Glomerular endothelial cell (primary cell): Measurements from ENCODE around the gene ZIC5. TPM values are rescaled to one million over a fixed set of nuclear protein-coding genes. Genes with fewer than 3 reads are reported as not detected.
"Not testable (repeated sequence)": the region's sequence is repeated elsewhere in the genome, so short reads cannot be mapped to it uniquely, and the experiment has no call there.

Source experiments
- DNase-seq: peaks from one replicate; pipeline ENCODE4 v3.0.0-alpha.2; 2011; ENCODE audit warnings: low read depth, low spot score; ENCODE audit errors: extremely low read depth
- total RNA-seq: library from RNA; depleted of rRNA; stranded (reverse); fragments of >200 nt; gene quantifications from 2 replicates; pipeline ENCODE4 v1.2.3, GENCODE V29; 2015

The ZIC5 gene
- total RNA-seq, 1 donor from 2014 or later: not detected

DNA sequence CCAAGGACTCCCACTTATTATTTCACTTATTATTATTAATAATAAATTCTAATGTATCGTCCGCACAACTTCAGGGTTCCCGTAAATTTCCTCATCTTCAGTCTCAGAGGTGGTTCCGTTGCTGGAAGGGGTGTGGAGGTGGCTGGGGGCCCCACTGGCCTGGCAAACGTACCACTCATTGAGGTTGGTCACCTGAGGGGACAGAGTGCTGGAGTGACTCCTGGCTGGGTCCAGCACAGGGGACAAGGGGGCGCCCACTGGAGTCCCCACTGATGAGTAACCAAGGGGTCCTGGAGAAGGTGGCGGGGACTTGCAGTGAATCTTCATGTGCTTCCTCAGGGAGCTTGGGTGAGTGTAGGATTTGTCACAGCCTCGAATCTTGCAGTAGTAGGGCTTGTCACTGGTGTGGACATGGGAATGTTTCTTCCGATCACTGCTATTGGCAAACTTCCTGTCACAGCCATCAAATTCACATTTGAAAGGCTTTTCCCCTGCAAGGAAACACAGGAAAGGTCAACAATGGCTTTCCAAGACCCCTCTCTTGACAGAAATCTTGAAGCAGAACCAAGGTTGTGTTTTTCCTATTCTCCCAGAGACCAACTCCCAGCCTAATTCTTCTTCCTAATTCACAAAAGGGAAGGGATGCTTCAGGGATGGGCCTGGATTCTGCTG lies 6.1 kb downstream of the ZIC5 start:
- no peak for DNase-seq

DNA sequence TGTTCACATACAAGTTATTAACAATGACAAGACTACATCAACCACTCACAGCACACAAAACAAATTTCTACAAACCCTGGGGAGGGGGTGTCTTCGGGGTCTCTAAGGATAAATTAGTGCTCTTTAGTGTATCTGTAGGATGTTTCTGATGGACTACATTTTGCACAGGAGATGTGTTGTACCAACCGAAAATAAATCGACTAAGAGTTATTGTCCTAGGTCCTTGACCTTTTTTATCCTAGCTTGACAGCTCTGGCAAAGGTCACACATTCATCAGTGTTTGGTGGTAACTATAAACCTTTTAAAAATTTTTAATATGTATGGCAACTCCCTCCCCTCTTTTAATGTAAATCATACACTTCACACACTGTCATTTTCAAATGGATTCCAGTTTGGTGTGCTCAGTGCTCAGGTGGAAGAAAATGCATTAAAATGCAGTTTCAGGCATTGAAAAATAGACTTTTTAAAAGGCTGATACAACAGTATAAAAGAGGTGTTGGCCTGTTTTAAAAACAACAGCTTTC lies 7.7 kb downstream of the ZIC5 start:
- no peak for DNase-seq

DNA sequence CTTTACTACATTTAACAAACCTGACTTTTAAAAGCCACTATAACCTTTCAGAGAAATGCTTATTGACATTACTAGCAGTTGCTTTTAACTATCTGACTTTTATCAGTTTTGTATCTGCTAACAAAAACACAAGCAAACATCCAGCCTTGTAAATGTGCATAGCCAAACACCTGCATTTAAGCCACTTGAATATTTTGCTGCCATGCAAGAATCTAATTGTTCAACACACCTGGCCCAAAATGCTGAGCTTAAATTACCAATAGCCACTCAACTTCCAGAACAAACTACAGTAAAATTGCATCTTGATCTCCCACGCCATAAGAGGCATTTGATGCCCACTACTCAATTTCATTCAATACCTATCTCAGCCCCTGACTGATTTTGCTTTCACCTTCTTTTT lies 9.3 kb downstream of the ZIC5 start:
- DNase-seq: no peak

DNA sequence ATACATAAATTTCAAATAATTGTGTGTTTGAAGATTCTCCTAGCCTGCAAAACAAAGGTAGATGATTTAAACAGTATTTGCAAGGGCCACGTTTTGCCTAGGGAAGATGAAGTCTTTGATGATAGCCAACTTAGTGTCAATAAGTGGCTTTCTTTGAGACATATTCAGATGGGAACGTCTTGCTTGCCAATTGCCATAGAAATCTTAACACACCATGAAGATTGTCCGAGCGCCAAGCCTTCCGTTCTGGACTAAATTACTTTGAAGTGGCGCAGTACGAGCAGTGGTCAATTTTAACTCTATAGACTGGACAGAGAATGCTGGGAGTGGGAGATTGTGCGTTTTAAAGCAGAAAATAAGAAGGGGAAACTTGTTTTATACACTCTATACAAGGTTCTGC lies 9.9 kb downstream of the ZIC5 start:
- DNase-seq: no peak

DNA sequence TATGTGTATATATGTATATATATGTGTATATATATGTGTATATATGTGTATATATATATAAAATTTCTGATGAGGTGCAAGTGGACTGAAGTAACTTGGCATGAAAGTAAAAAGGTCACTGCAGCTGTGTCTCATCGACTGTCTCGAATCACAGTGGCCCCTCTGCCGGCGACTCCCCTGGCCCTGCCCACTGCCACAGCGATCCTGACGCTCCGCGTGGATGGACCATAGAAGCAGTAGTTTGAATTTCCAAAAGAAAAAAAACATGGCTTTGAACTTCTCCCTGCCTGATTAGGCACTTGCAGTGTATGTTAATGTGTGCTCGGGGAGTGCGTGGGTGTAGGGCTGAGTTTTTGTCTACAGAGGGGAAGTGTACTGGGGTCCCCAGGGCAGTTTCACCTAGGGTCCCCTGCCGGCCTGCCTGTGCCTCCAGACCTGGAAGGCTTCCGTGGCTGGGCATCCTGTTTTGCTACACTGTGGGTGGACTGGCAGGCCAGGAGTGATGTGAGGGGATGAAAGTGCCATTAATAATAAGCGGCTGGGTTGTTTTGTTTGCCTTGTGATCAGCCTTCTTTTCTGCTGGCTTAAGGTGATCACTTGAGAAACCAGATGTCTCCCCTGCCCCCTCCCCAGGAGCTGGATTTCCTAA lies 10.8 kb downstream of the ZIC5 start:
- no peak for DNase-seq

DNA sequence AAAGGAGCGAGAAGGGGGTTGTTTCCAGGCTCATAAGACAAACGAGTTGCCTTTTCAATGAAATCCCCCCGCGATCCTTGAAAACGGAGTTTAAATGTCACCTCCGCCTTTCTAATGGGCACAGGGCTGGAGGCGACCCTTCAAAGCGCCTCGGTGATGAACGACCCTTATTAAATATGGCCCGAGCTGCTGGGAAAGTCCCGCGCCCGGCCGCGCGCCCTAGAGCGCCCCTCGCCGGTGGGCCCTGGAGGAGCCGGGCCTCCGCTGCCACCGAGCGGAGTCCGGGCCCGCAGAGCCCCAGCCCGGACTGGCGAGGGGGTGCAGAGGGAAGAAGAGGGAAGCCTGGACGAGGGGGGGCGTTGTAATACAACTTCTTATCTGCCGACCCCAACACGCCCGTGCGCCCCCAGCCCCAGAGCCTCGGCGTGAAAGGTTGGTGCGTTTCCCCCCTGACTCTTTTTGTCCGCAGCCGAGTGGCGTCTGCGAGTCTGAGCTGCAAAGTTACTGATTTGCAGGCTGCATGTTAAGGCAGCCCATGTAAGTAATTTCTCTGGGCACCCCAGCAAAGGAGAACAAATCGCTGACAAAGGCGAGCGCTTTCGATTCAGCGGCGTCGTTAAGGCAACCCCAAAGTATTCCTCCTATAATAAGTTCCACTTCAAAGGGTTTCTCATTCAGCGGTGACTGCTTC lies 11.9 kb downstream of the ZIC5 start:
- DNase-seq: no peak

DNA sequence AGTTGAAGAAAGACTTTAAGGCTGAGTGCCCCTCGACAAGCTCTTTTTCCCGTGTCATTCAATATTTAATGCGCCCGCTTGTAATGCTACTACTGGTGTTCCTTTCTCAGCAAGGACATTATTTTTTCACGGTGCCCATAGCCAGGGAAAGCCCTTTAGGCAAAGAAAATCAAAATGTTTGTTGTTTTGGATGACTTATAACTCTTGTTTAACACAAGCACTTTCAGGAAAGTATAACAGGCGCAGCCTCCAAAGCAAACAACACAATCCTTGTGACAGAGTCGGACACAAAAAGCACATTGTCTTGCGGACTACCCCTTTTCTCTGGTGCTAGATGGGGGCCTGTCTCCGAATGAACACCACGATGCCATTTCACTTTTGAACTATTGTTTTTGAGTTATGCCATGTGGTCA lies 12.4 kb downstream of the ZIC5 start:
- DNase-seq: no peak

DNA sequence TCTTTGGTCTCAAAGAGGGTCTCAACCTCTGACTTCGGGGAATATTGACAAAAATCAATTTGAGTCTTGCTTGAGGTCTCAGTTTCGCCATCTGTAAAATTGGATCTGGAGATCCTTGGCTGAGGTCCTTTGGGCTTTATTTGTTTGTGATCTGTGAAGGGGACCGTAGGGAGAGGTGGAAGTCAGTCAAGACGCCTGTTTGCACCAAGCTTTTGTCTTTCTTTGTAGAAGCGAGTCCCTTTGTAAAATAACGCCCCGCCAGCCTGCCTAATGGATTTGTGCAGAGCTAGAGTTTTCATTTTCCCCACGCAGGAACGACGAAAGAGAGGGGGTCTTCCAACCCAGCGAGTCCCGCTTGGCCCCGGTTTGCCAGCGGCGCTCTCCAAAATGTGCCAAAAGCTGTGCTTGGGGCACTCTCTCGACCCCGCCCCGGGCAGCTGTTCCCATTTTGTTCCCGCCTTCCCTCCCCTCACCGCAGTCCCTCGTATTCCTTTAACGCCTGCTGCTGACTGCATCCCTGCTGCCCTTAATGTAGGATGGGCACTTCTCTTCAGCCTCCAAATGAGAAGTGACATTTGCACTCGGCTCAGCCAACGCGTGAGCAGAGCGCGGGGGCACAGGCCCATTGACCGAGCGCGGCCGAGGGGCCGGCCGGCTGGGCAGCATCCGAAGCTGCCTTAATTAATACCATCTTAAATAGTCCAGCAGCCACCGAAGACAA lies 13.0 kb downstream of the ZIC5 start:
- no peak for DNase-seq

DNA sequence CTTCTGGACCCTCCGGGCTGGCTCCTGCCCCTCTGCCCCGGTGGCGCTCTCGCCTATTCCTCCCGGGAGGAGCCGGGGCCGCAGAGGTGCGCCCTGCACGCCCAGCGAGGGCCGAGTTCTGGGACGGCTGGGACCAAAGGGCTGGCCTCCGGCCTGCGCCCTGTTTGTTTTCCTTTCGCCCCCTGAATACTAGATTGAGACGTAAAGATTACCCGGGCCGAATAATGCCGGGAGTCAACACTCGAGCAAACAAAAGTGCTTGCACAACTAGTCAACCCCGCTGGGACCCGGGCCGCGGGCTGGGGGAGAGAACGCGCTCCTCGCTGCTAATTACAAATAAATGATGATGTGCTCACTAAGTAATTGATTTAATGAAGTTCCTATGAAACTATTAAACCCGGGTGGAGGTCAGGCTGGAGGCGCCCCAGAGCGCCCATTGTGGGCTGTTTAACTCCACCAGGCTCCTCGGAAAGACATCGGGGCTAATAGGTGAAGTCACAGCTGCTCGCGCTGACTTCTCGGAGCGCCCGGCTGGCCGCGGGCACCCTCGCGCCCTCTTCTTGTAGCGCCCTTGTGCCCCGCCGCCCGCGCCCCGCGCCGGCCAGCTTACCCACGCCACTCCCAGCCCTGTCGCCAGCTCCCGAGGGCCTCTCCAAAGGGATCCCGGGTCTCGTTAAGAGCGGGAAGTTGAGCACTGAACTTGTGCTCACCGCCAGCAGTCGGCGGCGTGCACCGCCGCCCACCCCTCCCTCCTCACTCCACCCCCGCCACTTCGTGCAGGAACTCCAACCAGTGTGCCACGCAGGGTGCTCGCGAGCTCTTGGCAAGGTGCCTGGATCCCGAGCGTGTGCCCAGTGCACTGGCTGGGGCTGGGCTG lies 14.9 kb downstream of the ZIC5 start:
- DNase-seq: no peak

DNA sequence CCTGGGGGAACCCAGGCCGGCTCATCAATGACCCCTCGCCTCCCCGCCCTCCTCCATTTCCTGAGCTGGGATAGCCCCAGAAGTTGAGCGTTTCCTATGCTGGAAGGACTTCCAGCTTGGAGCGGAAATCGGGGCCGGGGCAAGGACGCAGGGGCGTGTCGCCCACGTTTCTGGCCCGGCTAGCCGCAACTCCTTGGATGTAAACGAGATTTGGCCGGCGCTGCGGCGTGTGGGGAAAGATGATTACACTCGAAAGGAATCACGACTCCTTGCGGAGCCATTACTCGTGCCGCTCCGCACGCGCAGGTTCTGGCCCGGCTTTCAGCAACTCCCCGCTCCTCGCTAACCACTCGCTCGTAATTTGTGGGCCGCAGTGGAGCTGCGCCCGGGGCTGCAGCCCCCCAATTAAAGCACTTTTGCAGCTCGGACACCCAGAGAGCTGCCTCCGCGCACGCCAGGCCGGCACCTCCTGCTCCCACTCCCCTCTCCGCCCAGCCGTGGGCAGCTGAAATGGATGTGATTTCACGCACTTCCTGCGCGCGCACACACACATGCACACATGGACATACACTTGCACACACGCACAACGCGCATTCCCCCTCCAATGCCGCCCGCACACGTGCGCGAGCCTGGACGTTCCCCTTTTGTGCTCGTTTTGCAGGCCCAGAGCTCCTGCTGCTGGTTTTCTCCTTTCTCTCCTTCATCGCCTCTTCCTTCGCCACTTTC lies 15.7 kb downstream of the ZIC5 start:
- no peak for DNase-seq

DNA sequence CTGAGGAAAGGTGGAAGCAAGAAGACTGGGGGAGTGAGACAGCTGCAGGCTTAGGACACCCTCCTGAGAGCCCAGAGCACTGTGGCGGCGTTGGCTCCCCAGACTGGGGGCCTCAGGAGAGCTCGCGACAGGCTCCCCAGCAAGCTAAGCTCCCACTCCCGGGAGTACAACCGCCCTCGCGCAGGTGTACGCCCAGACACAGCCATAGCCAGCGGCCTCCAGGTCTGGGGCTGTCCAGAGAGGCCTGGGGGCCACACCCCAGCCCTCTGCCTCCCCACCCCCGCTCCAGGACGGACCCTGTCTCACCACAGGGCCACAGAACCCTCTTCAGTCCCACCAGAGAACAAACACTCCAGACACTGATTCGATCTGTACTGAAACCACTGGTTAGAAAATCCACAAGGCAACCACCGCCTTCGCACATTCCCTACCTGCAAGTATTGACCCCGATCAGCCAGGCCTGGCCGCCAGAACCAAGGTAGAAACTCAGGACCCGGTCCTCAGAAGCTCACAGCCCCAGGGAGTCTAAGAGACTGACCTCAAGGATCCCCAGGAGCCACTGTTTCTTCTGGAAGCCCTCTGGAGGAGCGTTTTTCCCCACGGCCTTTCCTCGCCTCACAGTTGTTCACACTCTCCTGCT lies 16.3 kb downstream of the ZIC5 start:
- no peak for DNase-seq

DNA sequence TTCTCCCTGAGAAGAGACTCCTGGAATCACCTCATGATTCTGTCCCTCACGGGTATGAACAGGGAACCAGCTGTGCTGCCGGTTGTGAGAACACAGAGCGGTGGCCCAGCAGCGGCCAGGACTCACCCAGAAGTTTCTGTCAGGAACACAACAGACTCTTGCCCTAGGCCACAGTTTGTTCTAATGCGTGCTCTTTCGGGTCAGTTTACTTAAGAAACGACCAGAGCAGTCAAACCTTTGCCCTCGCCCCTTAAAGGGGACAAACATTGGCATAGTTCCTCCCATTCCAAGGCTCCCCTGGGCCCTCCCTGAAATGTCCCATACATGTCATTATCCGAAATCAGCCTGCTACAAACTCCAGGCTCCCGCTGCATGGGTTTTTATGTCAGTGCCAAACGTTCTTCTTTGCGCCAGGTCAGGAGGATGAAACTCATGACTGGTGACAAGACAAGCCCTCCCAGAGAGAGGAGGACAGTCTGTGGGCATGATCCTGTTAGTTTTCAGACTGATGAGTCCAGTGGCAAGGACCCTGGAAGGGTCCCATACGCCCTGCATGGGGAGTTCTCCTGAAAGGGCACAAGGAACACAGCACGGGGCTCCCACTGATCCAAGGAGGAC lies 18.3 kb downstream of the ZIC5 start:
- DNase-seq: no peak

DNA sequence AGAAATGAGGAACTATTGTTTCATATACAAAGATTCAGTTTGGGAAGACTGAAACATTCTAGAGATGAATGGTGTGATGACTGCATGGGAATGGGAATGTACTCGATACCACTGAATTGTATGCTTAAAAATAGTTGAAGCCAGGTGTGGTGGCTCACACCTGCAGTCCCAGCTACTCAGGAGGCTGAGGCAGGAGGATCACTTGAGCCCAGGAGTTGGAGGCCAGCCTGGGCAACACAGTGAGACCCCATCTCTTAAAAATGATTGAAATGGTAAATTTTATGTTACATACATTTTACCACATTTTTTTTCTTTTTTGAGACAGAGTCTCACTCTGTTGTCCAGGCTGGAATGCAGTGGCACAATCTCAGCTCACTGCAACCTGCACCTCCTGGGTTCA lies 19.9 kb downstream of the ZIC5 start:
- not testable (repeated sequence) for DNase-seq

DNA sequence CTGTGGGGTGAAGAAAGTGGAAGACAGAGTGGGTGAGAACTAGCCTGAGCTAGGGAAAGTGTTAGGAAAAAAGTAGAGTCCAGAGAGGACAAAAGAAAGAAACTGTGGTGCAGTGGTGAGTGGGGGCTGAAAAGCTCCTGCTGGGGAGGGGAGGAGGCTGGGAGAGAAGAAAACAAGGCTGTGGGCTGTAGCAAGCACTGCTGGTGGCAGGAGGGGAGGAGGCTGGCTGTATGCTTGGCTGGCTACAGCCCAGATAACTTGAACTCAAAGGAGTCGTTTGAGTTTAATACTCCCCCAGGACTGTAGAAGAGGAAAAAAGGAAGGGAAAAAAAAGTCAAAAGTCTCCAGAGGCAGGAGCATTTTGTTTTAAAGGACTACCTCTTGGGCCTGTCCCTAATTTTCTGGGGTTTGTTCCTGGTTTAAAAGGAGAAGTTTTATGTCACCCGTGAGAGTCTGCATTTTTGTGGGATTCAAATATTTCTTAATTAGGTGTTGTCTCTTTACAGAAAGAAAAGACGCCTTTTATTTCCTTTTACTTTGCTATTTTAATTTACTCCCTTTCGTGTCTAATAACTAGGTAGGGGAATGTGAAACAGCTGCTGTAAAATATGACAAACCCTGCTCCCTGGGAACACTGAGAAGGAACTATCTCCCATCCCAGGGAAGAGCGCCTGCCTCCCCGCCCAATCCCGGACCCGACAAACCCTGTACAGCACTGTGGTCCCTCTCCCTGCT lies 21.7 kb downstream of the ZIC5 start:
- no peak for DNase-seq

DNA sequence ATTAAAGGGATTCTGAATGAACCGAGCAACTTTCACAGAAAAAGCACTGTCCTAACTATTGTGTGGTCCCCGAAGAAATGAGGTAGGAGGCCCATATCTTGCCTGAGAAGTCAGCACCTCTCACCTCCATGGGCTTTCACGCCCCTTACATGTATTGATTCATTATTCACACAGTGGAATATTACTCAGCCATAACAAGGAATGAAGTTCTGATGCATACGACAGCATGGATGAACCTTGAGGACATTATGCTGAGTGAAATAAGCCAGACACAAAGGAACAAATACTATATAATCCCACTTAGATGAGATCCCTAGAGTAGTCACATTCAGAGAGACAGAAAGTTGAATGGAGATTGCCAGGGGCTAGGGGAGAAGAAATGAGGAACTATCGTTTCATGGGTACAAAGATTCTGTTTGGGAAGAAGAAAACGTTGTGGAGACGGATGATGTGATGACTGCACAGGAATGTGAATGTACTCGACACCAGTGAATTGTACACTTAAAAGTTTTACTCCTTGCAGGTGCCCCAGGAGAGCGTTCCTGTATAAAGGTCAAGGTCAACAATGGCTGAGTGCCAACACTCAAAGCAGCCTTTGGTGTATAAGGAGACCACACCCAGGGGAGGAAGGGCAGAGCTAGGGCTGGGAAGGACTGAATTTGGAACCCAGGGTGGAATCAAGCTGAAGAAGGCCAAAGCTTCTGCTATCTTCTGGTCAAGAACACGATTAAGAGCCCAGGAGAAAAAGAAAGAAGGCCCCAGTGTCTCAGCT lies 22.5 kb downstream of the ZIC5 start:
- DNase-seq: no peak

DNA sequence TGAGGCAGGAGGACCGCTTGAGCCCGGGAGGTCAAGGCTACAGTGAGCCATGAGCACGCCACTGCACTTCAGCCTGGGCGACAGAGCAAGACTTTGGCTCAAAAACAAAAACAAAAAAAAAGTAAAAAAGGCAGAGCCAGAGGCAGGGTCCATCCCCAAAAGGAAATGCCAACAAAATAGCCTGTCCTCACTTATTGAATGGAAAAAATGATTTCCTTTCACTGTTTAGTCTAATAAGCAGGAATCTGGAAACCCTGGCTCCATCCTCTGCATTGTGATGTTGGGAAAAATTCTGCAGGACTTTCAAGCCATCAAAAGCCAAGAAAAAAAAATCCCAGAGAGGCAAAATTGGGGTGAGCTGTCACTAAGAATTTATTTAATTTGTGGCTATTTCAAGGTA lies 23.2 kb downstream of the ZIC5 start:
- DNase-seq: no peak

DNA sequence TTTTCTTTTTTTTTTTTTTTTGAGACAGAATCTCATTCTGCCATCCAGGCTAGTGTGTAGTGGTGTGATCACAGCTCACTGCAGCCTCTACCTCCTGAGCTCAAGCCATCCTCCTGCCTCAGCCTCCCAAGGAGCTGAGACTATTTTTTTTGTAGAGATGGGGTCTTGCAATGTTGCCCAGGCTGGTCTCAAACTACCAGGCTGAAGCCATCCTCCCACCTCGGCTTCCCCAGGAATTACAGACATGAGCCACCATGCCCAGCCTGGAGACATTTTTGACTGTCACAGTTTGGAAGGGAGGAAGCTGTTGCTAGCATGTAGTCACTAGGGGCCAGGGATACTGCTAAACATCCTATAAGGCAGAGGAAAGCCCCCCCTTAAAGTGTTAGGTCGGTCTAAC lies 23.9 kb downstream of the ZIC5 start:
- no peak for DNase-seq
